Liver (tissue), 9 donors: ENCODE results near the gene PHC3. TPM values are rescaled to one million over a fixed set of nuclear protein-coding genes. Genes with fewer than 3 reads are reported as not detected.
"Not testable (repeated sequence)": the region's sequence is repeated elsewhere in the genome, so short reads cannot be mapped to it uniquely, and the experiment has no call there.

ENCODE experiments used
- DNase-seq: peaks from one replicate; pipeline ENCODE4 v3.0.0-alpha.2; 2017; ENCODE audit warnings: low spot score
- H3K27ac ChIP-seq, 2 donors: one replicate each; pipeline ENCODE4 v1.7.0; 2013; ENCODE audit warnings: inconsistent platforms in 2 of 2, low read length in 2 of 2, control low read depth in 1 of 2, low read depth in 1 of 2, mild to moderate bottlenecking in 1 of 2
- H3K27me3 ChIP-seq, 4 donors: one replicate each; pipeline versions ENCODE4 v1.6.1 to v1.7.0; 2013; ENCODE audit warnings: low read length in 3 of 4, inconsistent platforms in 1 of 4, mild to moderate bottlenecking in 1 of 4, moderate library complexity in 1 of 4; ENCODE audit not compliant: control insufficient read depth in 4 of 4, insufficient read depth in 4 of 4
- H3K36me3 ChIP-seq, 4 donors: one replicate each; pipeline versions ENCODE4 v1.6.1 to v1.7.0; 2013; ENCODE audit warnings: low read length in 3 of 4, mild to moderate bottlenecking in 3 of 4, low read depth in 1 of 4, moderate library complexity in 1 of 4; ENCODE audit not compliant: control insufficient read depth in 4 of 4, insufficient read depth in 3 of 4
- H3K4me1 ChIP-seq, 4 donors: one replicate each; pipeline versions ENCODE4 v1.6.1 to v1.7.0; 2013; ENCODE audit warnings: low read length in 3 of 4, mild to moderate bottlenecking in 3 of 4, moderate library complexity in 1 of 4; ENCODE audit not compliant: control insufficient read depth in 4 of 4, insufficient read depth in 4 of 4
- H3K4me3 ChIP-seq, 3 donors: one replicate each; pipeline versions ENCODE4 v1.6.1 to v1.7.0; 2013; ENCODE audit warnings: low read length in 3 of 3, control low read depth in 1 of 3, low read depth in 1 of 3, mild to moderate bottlenecking in 1 of 3
- H3K9ac ChIP-seq, 2 donors: one replicate each; pipeline ENCODE4 v1.7.0; 2013; ENCODE audit warnings: low read length in 2 of 2, mild to moderate bottlenecking in 2 of 2, moderate library complexity in 2 of 2, control low read depth in 1 of 2, low read depth in 1 of 2
- H3K9me3 ChIP-seq, 4 donors: one replicate each; pipeline versions ENCODE4 v1.6.1 to v1.7.0; 2013; ENCODE audit warnings: low read length in 3 of 4; ENCODE audit not compliant: control insufficient read depth in 4 of 4
- ATF3 ChIP-seq: IDR thresholded peaks from 2 replicates; pipeline ENCODE4 v1.6.1; 2016; ENCODE audit warnings: antibody characterized with exemption
- CTCF ChIP-seq: fragments of 150-350 bp; IDR thresholded peaks from 2 replicates; pipeline ENCODE4 v1.5.1; 2017; ENCODE audit warnings: improper control_type of control experiment, low read depth, low read length; ENCODE audit not compliant: missing input control
- FOXA1 ChIP-seq: IDR thresholded peaks from 2 replicates; pipeline ENCODE4 v1.6.1; 2016; ENCODE audit warnings: antibody characterized with exemption
- FOXA2 ChIP-seq: IDR thresholded peaks from 2 replicates; pipeline ENCODE4 v1.6.1; 2016; ENCODE audit warnings: antibody characterized with exemption
- GABPA ChIP-seq, 2 donors: IDR thresholded peaks in 1 of 2; conservative IDR thresholded peaks in 1 of 2; 2 replicates each; pipeline ENCODE4 v1.6.1; 2016; ENCODE audit warnings: antibody characterized with exemption in 2 of 2, mild to moderate bottlenecking in 1 of 2, moderate library complexity in 1 of 2
- HNF4A ChIP-seq, 2 donors: conservative IDR thresholded peaks; 2 replicates each; pipeline ENCODE4 v1.6.1; 2016; ENCODE audit warnings: antibody characterized with exemption in 2 of 2, mild to moderate bottlenecking in 2 of 2
- HNF4G ChIP-seq: IDR thresholded peaks from 2 replicates; pipeline ENCODE4 v1.6.1; 2016; ENCODE audit warnings: antibody characterized with exemption
- JUND ChIP-seq, 2 donors: IDR thresholded peaks; 2 replicates each; pipeline ENCODE4 v1.6.1; 2016; ENCODE audit warnings: antibody characterized with exemption in 2 of 2
- MAX ChIP-seq: IDR thresholded peaks from 2 replicates; pipeline ENCODE4 v1.6.1; 2016; ENCODE audit warnings: antibody characterized with exemption
- NR2F2 ChIP-seq: IDR thresholded peaks from 2 replicates; pipeline ENCODE4 v1.6.1; 2016; ENCODE audit warnings: antibody characterized with exemption
- RAD21 ChIP-seq, 2 donors: IDR thresholded peaks; 2 replicates each; pipeline ENCODE4 v1.6.1; 2016; ENCODE audit warnings: antibody characterized with exemption in 2 of 2, mild to moderate bottlenecking in 2 of 2
- REST ChIP-seq: IDR thresholded peaks from 2 replicates; pipeline ENCODE4 v1.6.1; 2016; ENCODE audit warnings: antibody characterized with exemption, mild to moderate bottlenecking
- TAF1 ChIP-seq: conservative IDR thresholded peaks from 2 replicates; pipeline ENCODE4 v1.6.1; 2016; ENCODE audit warnings: antibody characterized with exemption, mild to moderate bottlenecking
- YY1 ChIP-seq: IDR thresholded peaks from 2 replicates; pipeline ENCODE4 v1.6.1; 2016; ENCODE audit warnings: antibody characterized with exemption, mild to moderate bottlenecking
- ZBTB33 ChIP-seq: IDR thresholded peaks from 2 replicates; pipeline ENCODE4 v1.6.1; 2016; ENCODE audit warnings: antibody characterized with exemption
- WGBS: extraction: QIAGEN DNeasy Blood & Tissue Kit; methylation state at CpG from one replicate; pipeline ENCODE4 v1.1.7; 2013; 5-methylcytosine and 5-hydroxymethylcytosine counted together
- polyA plus RNA-seq, 2 donors: library from polyadenylated mRNA; stranded (reverse) in 1 of 2; unstranded in 1 of 2; fragments of 200-250 nt in 1 of 2; fragments of >200 nt in 1 of 2; fragmentation: Nextera tagmentation in 1 of 2; extraction: Ambion mirVana in 1 of 2; gene quantifications; one replicate each; pipeline versions ENCODE4 v1.2.1 to v1.2.3, GENCODE V29; 2013 to 2015
- total RNA-seq, 2 donors: library from RNA; depleted of rRNA; stranded (reverse); fragments of >200 nt; gene quantifications; one replicate each; pipeline ENCODE4 v1.2.3, GENCODE V29; 2014
- donor health status: healthy.
- donor health status: healthy.
- donor health status: healthy.
- donor health status: healthy.
- donor health status: healthy.

The PHC3 gene
- total and polyA plus RNA-seq, 4 donors: 3.9 to 44.7 (median 24.2) TPM

- 88% methylated on average over 4 of the region's 4 CpGs for WGBS
- Histone ChIP-seq H3K36me3 (peaks cover 0 to 27% (median 23%) of the 10 kb centered on the region in 4 donors), H3K4me1 (no peaks in the 10 kb centered on the region), H3K27me3 (no peaks in the 10 kb centered on the region), H3K27ac (no peak overlapping the region), H3K4me3 (no peak overlapping the region), H3K9ac (no peak overlapping the region), H3K9me3 (peaks cover 0 to 3% (median 0%) of the 10 kb centered on the region in 4 donors)
- no peak for TF ChIP-seq HNF4G
- no peak for TF ChIP-seq YY1
- no peak for TF ChIP-seq ZBTB33
- no peak for TF ChIP-seq MAX
- no peak for DNase-seq
These were observed 53.1 kb downstream of the PHC3 start for GRCh38 chr3:170128259-170128976.

- Histone ChIP-seq H3K9me3 (no peaks in the 10 kb centered on the region), H3K4me1 (no peaks in the 10 kb centered on the region), H3K4me3 (no peak overlapping the region), H3K36me3 (peaks cover 13 to 67% (median 57%) of the 10 kb centered on the region in 4 donors), H3K27me3 (no peaks in the 10 kb centered on the region), H3K27ac (no peak overlapping the region), H3K9ac (no peak overlapping the region)
- no peak for DNase-seq
- TF ChIP-seq JUND (IDR thresholded peaks at IDR 0.05) (no peak), TAF1 (no peak), HNF4A (conservative IDR thresholded peaks at IDR 0.05) (no peak), FOXA1 (no peak), FOXA2 (no peak)
These were observed 64.4 kb downstream of the PHC3 start for GRCh38 chr3:170117134-170117533.

GRCh38 chr3:170114165-170114564, 67.4 kb downstream of the PHC3 start:
- H3K36me3 ChIP-seq: peaks cover 8 to 59% (median 42%) of the 10 kb centered on the region in 4 donors
- not testable (repeated sequence) for H3K9me3 ChIP-seq, H3K9ac ChIP-seq, DNase-seq, H3K27ac ChIP-seq, H3K27me3 ChIP-seq, H3K4me3 ChIP-seq, H3K4me1 ChIP-seq
- 91% methylated on average over 8 of the region's 8 CpGs for WGBS

- Histone ChIP-seq H3K27ac (no peak overlapping the region), H3K4me1 (no peaks in the 10 kb centered on the region), H3K4me3 (no peak overlapping the region), H3K36me3 (peaks cover 1 to 42% (median 28%) of the 10 kb centered on the region in 4 donors), H3K27me3 (no peaks in the 10 kb centered on the region), H3K9me3 (no peaks in the 10 kb centered on the region), H3K9ac (no peak overlapping the region)
- no peak for DNase-seq
- WGBS: 82% methylated on average over 9 of the region's 9 CpGs
- TF ChIP-seq FOXA1: no peak
- no peak for TF ChIP-seq CTCF
- no peak for TF ChIP-seq ATF3
- TF ChIP-seq FOXA2: no peak
- TF ChIP-seq RAD21 (IDR thresholded peaks at IDR 0.05): no peak
- TF ChIP-seq YY1: no peak
- TF ChIP-seq REST: no peak
- no peak for TF ChIP-seq GABPA (IDR thresholded peaks at IDR 0.05 in 1 of 2, conservative IDR thresholded peaks at IDR 0.05 in 1 of 2)
- TF ChIP-seq NR2F2: no peak
These were observed 70.3 kb downstream of the PHC3 start for GRCh38 chr3:170111147-170111771.
